ENCODE data around the gene RASAL3. TPM values are rescaled to one million over a fixed set of nuclear protein-coding genes. Genes with fewer than 3 reads are reported as not detected.

Gene RASAL3
- polyA plus RNA-seq, 2 of the 4 experiments (the other 2 are of a cell fraction) = not detected

DNA sequence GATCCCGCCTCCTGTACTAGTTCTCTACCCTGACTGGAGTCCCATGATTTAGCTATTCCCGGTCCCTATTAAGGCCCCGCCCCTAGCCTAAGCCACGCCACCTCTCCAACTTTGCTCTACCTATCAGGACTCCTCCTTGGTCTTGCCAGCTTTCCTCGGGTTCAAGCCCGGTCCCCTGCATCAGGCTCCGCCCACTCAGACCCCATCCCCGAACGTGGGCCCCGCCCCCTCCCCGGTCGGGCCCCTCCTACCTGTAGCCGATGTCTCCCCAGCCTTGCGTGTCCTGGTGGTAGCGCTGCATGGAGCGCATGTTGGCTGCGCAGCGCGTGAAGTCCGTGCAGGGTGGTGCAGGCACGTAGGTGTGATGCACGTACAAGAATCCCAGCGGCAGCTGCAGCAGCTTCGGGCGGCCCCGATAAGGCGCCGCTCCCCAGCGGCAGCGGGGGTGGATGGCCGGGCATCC is 7.3 kb upstream of the RASAL3 start:
- H3K4me2 ChIP-seq = no peak overlapping the region
- FAIRE-seq = no peak
- peaks cover 6% of the 10 kb centered on the region for H3K4me1 ChIP-seq
- H3K4me3 ChIP-seq = no peak overlapping the region
- CTCF ChIA-PET = no interaction called here
- WGBS (ENCODE audit: missing lambda C conversion rate) = 72% methylated on average over 13 of the region's 31 CpGs
- ATAC-seq = no peak
- H3K27ac ChIP-seq = no peak overlapping the region
- POLR2A ChIA-PET = no interaction called here
- no peaks in the 10 kb centered on the region for H3K9me3 ChIP-seq
- no peak for DNase-seq (ENCODE audit: low read depth in 1 of 2, low spot score in 1 of 2)
- TF ChIP-seq KDM5A (IDR thresholded peaks at IDR 0.05) (no peak), SREBF2 (IDR thresholded peaks at IDR 0.05) (no peak), ESRRA (IDR thresholded peaks at IDR 0.05; ENCODE audit: borderline replicate concordance, low read length) (no peak), RARB (CRISPR knock-in tag; IDR thresholded peaks at IDR 0.05) (no peak), EP300 (IDR thresholded peaks at IDR 0.05) (no peak), ZFP36 (IDR thresholded peaks at IDR 0.05; ENCODE audit: borderline replicate concordance, partially characterized antibody) (no peak), MAFK (IDR thresholded peaks at IDR 0.05; ENCODE audit: partially characterized antibody) (no peak), NPAS2 (CRISPR knock-in tag; IDR thresholded peaks at IDR 0.05; ENCODE audit: borderline replicate concordance) (no peak), E2F6 (IDR thresholded peaks at IDR 0.05; ENCODE audit: borderline replicate concordance, low read depth) (no peak), PHF8 (IDR thresholded peaks at IDR 0.05; ENCODE audit: borderline replicate concordance, low read depth) (no peak), RFX5 (IDR thresholded peaks at IDR 0.05) (no peak), PBX3 (IDR thresholded peaks at IDR 0.05) (no peak), TP53 (CRISPR knock-in tag; IDR thresholded peaks at IDR 0.05) (no peak)
- TF ChIP-seq, protein P1, sequence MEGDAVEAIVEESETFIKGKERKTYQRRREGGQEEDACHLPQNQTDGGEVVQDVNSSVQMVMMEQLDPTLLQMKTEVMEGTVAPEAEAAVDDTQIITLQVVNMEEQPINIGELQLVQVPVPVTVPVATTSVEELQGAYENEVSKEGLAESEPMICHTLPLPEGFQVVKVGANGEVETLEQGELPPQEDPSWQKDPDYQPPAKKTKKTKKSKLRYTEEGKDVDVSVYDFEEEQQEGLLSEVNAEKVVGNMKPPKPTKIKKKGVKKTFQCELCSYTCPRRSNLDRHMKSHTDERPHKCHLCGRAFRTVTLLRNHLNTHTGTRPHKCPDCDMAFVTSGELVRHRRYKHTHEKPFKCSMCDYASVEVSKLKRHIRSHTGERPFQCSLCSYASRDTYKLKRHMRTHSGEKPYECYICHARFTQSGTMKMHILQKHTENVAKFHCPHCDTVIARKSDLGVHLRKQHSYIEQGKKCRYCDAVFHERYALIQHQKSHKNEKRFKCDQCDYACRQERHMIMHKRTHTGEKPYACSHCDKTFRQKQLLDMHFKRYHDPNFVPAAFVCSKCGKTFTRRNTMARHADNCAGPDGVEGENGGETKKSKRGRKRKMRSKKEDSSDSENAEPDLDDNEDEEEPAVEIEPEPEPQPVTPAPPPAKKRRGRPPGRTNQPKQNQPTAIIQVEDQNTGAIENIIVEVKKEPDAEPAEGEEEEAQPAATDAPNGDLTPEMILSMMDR (IDR thresholded peaks at IDR 0.05) = no peak

DNA sequence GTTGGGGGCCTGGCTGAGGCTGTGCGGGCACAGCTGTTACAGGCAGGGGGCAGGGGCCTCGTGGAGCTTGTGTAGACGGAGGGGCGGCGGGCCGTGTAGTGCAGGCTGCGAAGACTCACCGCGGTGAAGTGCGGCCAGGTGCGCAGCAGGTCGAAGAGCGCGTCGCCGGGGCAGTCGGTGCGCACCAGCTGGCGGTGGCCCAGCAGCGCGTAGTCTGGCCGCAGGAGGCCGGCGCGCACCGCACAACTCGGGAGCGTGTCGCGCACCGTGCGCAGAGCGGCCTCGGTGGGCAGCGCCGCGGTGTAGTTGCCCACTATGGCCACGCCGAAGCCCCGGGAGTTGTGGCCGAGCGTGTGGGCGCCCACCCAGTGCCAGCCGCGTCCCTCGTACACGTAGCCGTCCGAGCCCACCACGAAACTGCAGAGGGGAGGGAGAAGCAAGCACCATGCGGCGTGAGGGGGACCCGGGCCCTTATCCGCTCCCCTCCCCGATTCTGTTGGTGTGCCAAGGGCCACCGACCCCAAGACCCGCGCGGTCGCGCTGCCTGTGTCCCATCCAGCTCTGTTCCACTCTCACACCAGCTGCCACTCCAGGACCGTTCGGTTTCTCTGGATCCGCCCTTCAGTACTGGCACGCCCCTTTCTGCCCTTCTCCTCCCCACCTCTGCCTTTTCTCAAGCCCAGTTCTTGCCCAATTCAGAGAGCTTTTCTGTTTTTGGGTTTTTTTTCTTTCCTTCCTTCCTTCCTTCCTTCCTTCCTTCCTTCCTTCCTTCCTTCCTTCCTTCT is 5.4 kb upstream of the RASAL3 start:
- ATAC-seq = peak; percentile 72 to 80; a peak in 5 of 6 replicates
- ChIA-PET POLR2A (no interaction called here), CTCF (interaction anchor here (1.0 kb wide), 1 partner anchor 9 kb away, joined by 3 read pairs; the partner anchor contains the start of gene PGLYRP2)
- Histone ChIP-seq H3K4me2 (no peak overlapping the region), H3K4me1 (peaks cover 12% of the 10 kb centered on the region), H3K4me3 (no peak overlapping the region), H3K27ac (no peak overlapping the region), H3K9me3 (no peaks in the 10 kb centered on the region)
- FAIRE-seq = no peak
- 71% methylated on average over 29 of the region's 65 CpGs for WGBS (ENCODE audit: missing lambda C conversion rate)
- no peak for DNase-seq (ENCODE audit: low read depth in 1 of 2, low spot score in 1 of 2)
- TF ChIP-seq HOXA7 (CRISPR knock-in tag; IDR thresholded peaks at IDR 0.05) = no peak
- no peak for TF ChIP-seq RARB (CRISPR knock-in tag; IDR thresholded peaks at IDR 0.05)
- TF ChIP-seq BHLHE40 (IDR thresholded peaks at IDR 0.05; ENCODE audit: low read depth, low read length) = no peak
- TF ChIP-seq POLR2A (IDR thresholded peaks at IDR 0.05; ENCODE audit: low read length) = no peak
- no peak for TF ChIP-seq EHMT2 (IDR thresholded peaks at IDR 0.05; ENCODE audit: low read depth)
- no peak for TF ChIP-seq RAD21 (conservative IDR thresholded peaks at IDR 0.05 in 1 of 2, IDR thresholded peaks at IDR 0.05 in 1 of 2)
- TF ChIP-seq POLR2AphosphoS2 (conservative IDR thresholded peaks at IDR 0.05; ENCODE audit: low read length) = no peak
